Thyroid gland (tissue), 4 donors: Measurements from ENCODE around the gene SPRING1.

Experiments
- CTCF ChIP-seq, 6 experiments: fragments of 200-600 bp in 3 of 6; fragments of 450-650 bp in 3 of 6; sonication (generic) in 3 of 6; IDR thresholded peaks; one replicate each; pipeline ENCODE4 v1.5.1; 2016 to 2019; ENCODE audit warnings: antibody characterized with exemption in 6 of 6, mild to moderate bottlenecking in 2 of 6, inconsistent platforms in 1 of 6, moderate library complexity in 1 of 6
- POLR2A ChIP-seq, 2 donors: fragments of 450-650 bp; IDR thresholded peaks; one replicate each; pipeline ENCODE4 v1.6.1; 2017; ENCODE audit warnings: antibody characterized with exemption in 2 of 2, mild to moderate bottlenecking in 2 of 2, moderate library complexity in 1 of 2

GRCh38 chr12:116709768-116710167 lies 28.1 kb downstream of the SPRING1 start:
- TF ChIP-seq CTCF (IDR thresholded peaks at IDR 0.05) (no peak), POLR2A (IDR thresholded peaks at IDR 0.05) (no peak)
